Embryonic facial prominence (tissue), 1 donor: ENCODE data around the gene GALNT13.

Source experiments
- DNase-seq: peaks from one replicate; pipeline ENCODE4 v3.0.0-alpha.2; 2016; ENCODE audit errors: extremely low spot score

The GALNT13 gene

DNA sequence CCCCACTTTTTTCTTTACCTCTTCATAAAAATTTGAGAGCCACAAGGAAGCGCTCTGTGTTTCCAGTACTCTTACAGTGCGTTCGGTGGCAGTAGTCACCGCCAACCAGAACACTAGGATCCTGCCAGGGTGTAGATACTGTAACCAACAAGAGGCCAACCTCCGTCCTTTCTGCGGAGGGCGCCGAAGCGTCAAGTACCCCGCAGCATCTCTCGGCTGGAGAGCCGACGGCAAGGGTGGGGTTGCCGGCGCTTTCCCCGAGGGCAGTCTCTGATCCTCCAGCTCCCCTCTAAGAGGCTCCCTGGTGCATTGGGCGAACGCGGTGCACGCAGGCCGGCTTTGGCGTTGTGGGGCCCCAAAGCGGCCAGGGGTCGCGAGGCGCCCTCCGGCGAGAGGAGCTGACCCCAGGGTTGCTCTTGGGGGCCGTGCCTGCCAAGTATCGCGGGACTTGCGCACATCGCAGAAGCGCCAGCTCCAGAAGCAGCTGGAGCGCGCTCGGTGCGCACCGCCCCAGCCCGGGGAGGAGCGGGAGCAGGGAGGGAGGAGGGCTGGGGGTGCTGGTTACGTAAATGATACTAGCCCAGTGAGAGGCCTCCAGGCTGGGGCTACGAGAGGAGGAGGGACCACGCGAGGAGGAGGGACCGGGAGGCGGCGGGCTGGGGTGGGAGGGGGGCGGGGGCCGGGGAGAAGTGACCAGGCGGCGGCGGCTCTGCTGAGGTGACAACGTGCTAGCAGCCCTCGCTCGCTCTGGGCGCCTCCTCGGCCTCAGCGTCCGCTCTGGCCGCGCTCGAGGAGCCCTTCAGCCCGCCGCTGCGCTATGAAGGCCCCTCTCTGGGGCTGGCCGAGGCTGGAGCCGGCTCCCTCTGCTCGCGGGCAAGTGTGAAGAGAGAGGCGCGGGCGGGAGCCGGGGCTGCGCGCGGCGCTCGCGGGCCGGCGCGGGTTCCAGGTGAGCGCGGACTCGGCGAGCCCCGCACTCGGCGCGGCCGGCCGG is at the start of gene GALNT13:
TSS of gene GALNT13 (plus strand) at position 692 of the 991 bp plus-strand sequence.
- DNase-seq, result no peak

DNA sequence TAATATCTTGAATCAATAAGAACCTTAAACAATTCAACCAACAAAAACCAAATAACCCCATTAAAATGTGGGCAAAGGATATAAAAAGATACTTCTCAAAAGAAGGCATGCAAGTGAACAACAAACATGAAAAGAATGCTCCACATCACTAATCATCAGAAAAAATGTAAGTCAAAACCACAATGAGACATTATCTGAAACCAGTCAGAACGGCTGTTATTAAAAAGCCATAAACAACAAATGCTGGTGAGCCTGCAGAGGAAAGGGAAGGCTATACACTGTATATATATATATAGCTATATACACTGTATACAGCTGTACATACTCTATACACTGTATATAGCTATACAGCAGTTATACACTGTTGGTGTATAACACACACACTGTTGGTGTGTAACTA is 47.8 kb upstream of the GALNT13 start:
- DNase-seq, result no peak

DNA sequence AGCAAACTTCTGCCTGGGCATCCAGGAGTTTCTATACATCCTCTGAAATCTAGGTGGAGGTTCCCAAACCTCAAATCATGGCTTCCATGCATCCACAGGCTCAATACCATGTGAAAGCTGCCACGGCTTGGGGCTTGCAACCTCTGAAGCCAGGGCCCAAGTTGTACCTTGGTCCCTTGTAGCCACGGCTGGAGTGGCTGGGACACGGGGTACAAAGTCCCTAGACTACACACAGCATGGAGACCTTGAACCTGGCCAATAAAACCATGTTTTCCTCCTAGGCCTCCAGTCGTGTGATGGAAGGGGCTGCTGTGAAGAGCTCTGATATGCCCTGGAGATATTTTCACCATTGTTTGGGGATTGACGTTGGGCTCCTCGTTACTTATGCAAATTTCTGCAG is 43.4 kb upstream of the GALNT13 start:
- DNase-seq, result no peak

DNA sequence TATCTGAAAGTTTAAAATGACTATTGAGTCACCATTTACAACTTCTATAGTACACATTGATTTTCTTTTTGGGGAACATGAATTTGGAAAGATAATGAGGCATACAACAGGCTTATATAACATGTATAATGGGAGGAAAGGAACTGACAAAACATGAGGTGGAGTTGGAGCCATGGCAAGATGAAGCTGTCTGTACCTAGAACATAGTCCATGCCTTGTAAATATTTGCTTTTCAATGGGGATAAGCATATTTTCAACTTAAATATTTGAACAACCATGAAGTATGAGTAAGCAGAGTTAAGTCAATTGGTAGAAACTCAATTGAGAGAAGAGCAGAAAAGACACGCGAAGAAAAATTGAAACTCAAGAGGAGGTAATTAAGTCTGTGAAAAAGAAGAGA is 37.1 kb upstream of the GALNT13 start:
- no peak for DNase-seq

DNA sequence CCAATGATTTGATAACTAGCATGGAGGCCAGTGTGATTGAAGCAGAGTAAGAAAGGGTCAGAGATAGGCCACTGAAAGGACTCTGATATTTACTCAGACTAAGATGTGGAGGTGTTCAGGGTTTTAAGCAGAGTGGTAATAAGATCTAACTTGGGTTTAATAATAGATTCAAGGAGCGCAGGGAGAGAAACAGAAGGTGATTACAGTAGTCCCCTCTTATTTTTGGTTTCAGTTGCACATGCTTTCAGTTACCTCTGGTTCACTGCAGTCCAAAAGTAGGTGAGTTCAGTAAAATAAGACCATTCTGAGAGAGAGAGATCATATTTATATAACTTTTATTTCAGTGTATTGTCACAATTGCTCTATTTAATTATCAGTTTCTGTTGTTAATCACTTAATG is 13.5 kb upstream of the GALNT13 start:
- DNase-seq, result no peak

DNA sequence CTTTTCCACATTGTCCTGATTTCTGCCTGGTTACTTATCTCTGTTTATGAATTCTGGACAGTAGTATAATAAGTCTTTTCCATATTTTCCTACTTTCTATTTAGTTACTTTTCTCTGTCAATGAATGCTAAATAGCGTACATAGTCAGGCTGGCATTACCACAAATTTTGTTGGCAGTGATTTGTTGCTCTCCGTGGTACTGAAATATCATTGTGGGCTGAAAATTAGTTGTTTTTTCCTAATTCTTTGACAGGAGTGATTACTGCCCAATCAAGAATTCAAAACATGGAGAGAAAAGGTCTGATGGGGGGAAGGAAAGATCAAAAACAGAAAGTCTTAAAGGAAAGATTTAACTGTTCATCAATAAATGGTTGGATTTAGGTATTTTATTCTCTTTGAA is 7.7 kb upstream of the GALNT13 start:
- DNase-seq, result no peak

DNA sequence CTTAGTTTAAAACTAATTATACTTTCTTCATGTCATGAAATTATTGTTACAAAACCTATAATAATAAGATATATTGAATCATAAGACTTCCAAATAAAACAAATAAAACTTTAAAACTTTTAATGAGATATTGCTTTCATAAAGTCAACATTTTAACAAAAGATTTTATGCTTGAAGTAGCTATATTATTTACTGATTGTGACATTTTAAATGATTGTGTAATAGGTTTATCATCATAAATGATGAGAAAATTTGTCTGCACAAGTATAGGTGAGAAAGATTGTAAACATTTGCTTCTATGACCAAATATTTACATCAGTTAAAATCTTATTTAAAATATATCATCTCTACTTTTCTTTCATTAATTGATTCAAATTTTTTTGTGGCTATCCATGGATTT is 5.1 kb upstream of the GALNT13 start:
- no peak for DNase-seq

DNA sequence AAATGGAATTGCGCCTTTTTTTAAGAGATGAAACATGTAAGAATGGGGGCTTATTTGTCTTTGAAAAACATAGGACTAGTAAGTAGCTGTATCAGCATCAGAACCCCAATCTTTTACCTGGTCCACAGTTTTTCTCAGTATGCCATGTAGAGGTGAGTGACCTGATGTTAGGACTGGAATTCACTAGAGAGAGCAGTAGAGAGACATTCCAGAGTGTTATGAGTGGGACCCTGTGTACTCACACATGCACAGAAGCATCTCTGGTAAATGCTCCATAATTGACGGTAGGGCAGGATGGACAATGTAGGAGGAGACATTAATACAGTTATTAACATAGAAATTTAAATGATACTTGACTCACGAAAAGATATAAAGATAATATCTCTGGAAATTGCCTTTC is 1.4 kb upstream of the GALNT13 start:
- DNase-seq, result no peak

DNA sequence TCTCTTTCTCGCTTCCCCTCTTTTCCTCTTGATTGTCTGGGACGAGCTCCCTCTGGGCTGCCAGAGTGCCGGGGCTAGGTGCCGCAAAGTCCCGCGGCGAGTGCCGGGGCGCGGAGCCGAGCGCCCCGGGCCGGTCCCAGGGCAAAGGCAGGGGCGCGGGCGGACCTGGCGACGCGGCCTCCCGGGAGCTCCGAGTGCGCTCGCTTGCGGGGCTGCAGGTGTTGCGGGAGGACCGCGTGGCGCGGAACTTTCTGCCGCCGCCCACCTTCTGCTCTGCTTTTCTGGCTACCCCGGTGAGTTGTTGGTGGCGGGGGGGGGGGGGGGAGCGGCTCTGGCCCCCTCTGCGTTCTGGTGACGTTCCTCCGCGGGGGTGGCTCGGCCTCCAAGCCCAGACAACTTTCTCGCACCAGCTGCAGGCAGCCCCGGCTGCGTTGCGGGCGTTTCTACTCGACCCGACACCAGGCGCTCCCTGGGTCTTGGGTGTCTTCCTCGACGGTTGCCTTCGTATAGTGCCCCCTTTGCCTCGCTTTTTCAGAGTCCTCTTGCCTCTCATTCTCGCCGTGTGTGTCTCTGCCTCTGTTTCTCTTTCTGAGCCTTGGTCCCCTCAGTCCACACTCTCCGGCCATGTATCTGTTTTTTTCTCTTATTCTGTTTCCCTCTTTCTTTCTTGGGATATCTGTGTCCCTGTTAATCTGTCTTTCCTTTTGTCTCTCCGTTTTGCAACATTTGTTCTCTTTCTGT is 759 bp downstream of the GALNT13 start:
- no peak for DNase-seq

DNA sequence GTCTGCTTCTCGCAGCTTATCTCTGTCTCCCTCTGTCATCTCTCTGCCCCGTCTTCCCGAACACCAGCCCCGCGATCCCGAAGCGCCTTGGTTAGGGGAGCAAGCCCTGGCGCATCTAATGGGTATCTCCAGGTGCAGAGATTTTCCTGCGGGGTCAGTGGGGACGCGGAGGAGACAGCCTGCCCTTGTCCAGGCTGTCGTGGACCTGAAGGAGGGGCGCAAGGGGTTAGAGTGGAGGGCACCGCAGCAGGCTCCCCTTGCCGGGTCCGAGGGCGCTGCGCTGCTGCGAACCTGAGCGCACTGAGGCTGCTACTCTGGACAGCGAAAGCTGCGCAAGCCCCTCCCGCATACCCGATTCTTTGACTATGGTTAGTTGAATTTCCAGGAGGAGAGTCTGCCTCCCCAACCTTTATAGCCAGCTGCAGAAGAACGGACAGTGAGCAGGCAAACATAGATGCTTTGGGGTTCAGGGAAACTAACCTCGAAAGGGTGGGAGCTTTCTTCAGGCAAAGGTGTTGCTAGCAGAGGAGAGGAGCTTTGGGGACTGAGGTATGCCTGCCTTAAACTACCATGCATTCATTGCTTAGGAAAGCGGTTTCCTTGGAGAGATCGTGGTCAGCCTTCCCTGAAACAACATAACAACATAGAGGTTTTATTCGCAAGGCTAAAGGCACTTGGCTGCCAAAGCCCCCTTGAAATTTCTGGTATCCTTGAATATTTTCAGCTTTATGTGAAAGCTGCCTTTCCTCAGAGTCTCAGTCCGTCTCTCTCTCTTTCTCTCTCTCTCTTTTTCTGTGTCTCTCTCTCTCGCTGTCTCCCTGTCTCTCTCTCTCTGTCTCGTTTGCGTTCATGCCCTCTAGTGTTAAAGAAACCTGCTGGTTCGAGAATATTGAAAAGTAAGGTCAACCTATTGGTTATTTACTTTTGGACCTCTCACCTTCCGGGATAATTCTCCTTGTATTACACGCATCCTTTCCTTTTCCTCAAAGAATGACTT is 1.6 kb downstream of the GALNT13 start:
- DNase-seq, result no peak

DNA sequence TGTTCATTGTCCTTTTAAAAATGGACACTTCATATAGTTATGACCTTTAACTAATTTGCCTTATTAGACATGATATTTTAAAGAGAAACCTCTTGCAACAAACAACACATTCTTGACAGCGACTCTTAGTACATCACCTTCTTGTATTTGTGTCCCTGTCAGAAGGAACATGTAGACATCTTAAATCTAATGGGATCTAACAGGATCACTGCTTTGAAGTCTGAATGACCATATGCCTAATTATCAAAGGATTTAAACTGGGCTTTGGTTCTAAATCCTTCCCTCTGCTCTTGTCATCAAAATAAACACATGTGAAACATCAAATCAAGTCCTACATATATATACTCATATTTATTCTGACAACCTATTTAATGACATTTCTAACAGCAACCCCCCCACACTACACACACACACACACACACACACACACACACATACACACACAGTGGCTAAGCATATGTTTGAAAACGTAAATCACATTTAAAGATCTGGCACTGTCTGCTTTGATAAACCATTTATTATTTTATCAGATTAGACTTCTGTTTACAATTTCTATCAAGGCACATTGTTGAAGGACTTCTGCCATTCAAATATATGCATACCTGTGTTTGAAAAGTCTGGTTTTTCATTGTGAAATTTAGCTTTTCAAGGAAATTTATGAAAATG is 4.2 kb downstream of the GALNT13 start:
- no peak for DNase-seq

DNA sequence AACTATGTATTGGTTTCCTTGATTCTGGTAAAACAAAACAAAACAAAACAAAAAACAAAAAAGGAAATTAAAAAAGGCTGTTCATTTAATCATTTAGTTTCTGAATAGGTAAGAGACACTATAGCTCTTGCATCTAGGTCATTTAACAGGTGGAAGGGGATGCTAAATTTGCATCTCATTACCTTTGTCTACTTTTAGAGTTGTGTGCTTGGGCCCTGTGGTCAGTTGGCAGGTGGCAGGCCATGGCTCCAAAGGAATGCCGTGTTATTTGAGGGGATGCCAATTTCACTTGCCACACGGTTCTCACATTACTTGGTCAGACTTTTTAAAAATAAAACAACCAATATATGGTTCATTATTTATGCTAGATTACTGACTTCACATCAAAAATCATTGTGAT is 9.2 kb downstream of the GALNT13 start:
- DNase-seq, result no peak

DNA sequence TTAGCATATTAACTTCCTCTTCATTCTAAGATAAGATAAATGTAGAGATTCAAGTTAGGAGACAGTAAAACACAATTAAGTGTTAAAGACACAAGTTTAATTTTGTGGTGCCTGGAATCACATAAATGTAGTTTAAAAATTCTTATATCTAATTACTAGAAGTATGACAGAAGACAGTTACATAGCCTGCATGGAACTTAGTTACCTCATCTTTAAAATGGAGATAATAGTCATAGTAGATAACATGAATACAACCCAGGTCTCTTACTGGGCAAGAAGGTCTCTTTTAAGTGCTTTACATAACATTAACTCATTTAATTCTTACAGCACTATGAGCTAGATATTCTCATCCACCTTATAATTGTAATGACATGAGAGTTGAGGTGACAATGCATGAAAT is 15.1 kb downstream of the GALNT13 start:
- DNase-seq, result no peak

DNA sequence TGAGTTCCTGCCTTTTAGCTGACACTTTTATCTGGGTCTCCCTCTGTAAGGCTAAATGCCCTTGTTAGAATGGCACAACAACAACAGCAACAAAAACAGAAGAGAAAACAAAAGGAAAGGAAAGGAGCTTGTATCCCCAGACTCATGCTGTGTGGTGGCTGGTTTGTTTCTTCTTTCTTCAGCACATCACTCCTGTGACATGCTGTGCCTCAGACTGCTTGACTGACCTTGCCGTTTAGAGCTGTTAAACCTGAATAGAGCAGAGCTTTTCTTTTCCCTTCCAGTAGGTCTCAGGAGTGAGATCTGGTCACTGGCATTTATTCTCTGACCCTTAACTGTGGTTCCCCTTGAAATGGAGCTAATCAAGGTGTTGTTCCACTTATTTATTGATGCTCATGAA is 18.9 kb downstream of the GALNT13 start:
- DNase-seq, result no peak

DNA sequence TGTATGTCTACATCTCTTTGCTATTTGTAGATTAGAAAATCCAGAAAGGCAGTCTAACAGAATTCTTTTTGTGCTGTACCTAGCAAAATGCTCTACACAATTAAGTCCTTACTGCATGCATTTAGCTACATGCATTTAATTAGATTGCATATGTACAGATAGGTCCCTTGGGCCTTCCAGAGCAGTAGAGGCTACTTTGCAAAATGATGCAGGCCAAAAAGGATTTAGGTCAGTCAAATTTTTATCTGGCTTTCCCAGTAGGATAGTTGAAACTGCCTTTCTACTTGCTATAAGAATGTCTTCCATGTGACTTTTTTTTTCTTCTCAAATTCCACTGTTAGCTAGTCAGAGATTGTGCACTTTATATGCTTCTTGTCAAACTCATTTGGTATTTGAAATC is 19.3 kb downstream of the GALNT13 start:
- no peak for DNase-seq

DNA sequence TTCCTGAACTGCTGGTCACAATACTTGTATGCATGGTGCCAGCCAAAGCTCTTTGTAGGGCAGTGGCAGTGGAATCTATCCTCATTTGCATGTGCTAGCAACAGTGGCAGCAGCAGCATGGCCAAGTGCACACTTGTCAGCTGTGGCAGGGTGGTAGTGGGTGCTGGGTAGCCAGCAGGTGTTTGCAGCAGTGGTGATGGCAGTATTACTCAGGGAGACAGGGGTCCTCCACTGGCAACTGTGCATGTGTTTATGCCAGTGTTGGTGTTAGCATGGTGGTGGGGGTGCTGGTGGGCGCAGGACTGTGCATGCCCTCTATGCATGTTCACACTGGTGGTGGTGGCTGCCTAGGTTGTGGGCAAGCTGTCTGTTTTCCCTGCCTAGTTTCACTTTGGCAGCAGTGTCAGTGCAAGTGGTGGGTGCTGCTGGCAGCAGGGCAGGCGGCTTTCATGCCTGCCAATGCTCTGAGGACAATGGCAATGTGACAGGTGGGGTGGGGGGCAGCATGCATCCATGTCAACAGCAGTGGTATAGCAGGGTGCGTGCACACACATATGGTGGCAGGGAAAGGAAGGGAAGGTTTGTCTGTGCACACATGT is 41.2 kb downstream of the GALNT13 start:
- DNase-seq, result no peak

DNA sequence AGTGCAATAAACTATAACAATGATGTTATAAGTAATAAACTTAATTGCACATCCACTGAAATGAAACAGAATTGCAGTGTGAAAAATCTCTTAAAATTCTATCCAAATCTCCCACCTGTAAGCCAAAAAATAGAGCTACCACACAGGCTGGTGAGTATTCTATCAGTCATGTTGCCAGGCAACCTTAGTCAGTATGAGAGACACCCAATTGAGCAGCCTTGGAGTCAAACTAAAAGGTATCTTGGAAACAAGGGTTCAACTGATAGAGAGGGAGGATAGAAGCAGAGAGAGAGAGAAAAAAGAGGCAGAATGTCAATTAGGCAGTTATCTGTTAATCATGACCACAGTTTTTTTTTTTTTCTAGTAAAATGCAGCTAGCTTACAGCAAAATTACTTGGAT is 45.8 kb downstream of the GALNT13 start:
- no peak for DNase-seq

DNA sequence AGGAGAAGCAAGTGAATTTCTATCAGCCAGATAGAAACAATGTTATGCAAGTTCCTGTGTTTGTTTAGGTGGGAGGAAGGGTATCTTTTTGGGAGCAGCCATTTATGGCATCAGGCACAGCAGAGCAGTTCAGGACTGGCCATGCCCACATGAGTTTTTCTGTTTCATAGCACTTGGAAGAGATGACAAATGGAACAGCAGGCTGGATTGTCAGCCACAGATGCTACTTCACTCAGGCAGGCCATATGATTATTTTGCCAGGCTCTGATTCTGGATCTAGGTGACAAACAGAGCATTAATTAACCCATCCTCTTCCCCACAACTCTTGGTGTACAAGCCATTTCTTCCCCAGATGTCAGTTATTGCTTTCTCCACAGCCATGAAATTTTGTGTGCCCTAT is 63.8 kb downstream of the GALNT13 start:
- DNase-seq, result no peak

DNA sequence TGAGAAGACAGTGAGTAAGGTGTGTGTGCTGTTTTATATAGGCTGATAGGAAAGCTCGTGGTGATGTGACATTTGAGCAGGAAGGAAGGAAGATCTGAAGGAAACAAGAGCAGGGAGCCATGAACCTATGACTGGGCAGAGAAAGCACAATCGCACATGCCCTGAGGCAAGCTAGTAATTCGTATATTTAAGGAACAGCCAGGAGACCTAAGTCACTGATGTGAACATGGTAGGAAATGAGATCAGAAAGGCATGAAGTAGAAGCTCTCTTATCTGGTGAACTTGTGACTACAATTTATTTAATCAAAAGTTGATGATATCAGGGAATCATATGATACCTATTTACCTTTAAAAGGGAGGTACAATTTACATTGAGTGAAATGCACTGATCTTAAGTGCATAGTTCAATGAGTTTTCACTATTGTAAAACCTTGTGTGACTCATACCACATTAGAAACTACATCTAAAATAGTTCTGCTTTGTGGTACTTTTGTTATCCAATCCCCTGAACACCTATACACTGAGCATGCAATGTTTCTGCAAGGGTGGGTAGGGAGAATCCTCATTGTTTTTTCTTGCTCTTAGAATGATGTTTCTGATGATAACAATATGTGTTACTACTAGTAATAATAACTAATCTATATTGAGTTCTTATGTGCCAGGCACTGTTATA is 67.5 kb downstream of the GALNT13 start:
- no peak for DNase-seq

DNA sequence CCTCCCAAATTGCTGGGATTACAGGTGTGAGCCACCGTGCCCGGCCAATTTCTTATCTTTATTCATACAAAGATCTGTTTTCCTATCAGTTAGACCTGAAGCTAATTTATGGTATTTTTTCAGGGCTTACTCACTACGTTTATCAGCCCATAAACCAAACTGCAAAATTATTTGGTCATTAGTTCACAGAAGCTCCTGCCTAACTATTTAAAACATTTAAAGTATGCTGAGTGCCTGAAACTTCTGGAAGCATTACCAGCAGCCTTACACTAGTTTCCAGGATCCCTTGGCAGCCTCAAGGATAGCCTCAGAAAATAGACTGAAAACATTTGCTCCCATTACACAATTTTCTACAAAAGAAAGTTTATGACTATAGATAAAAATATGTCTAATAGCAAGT is 68.8 kb downstream of the GALNT13 start:
- DNase-seq, result no peak
